HepG2 (cell line): ENCODE measurements around the gene DEDD2. TPM values are rescaled to one million over a fixed set of nuclear protein-coding genes. Genes with fewer than 3 reads are reported as not detected.

Experiments
- ARNT2 ChIP-seq: sonication (generic); formaldehyde crosslinking; IDR thresholded peaks from 2 replicates; pipeline ENCODE4 v1.8.0; 2022; ENCODE audit warnings: mild to moderate bottlenecking, low read depth, missing genetic modification reagents, moderate library complexity
- ATF1 ChIP-seq: IDR thresholded peaks from 2 replicates; pipeline ENCODE4 v1.6.1; 2016; ENCODE audit warnings: mild to moderate bottlenecking, control low read depth
- NR2F2 ChIP-seq: IDR thresholded peaks from 2 replicates; pipeline ENCODE4 v1.6.1; 2012; ENCODE audit warnings: low read depth, inconsistent platforms, borderline replicate concordance
- NR3C1 ChIP-seq: sonication (generic); formaldehyde crosslinking; IDR thresholded peaks from 2 replicates; pipeline ENCODE4 v1.4.0; 2020; ENCODE audit warnings: missing genetic modification reagents
- PHF20 ChIP-seq: sonication (generic); formaldehyde crosslinking; IDR thresholded peaks from 2 replicates; pipeline ENCODE4 v1.5.0; 2020; ENCODE audit warnings: mild to moderate bottlenecking, missing genetic modification reagents
- POLR2G ChIP-seq: fragments of 200-400 bp; formaldehyde crosslinking; IDR thresholded peaks from 2 replicates; pipeline ENCODE4 v1.6.1; 2018; ENCODE audit warnings: mild to moderate bottlenecking, low read depth, low read length, moderate library complexity
- SOX6 ChIP-seq, 2 experiments: fragments of 450-650 bp in 1 of 2; sonication (generic) in 1 of 2; formaldehyde crosslinking in 1 of 2; IDR thresholded peaks; 2 replicates each; pipeline versions ENCODE4 v1.4.0 to v1.6.1; 2017 to 2020; ENCODE audit warnings: antibody characterized with exemption in 1 of 2, mild to moderate bottlenecking in 1 of 2, missing genetic modification reagents in 1 of 2
- ZNF382 ChIP-seq: sonication (generic); formaldehyde crosslinking; IDR thresholded peaks from 2 replicates; pipeline ENCODE4 v1.5.0; 2020; ENCODE audit warnings: missing genetic modification reagents, mild to moderate bottlenecking, borderline replicate concordance
- ZNF564 ChIP-seq: sonication (generic); formaldehyde crosslinking; IDR thresholded peaks from 2 replicates; pipeline ENCODE4 v1.8.1; 2023; ENCODE audit warnings: mild to moderate bottlenecking, missing genetic modification reagents
- ZNF614 ChIP-seq: IDR thresholded peaks from 2 replicates; pipeline ENCODE4 v1.6.1; 2018; ENCODE audit warnings: missing biosample characterization, missing genetic modification reagents, inconsistent platforms, borderline replicate concordance
- ZNF775 ChIP-seq: sonication (generic); formaldehyde crosslinking; IDR thresholded peaks from 2 replicates; pipeline ENCODE4 v1.4.0; 2020; ENCODE audit warnings: missing genetic modification reagents, mild to moderate bottlenecking, moderate library complexity, borderline replicate concordance
- polyA plus RNA-seq, 8 experiments: library from polyadenylated mRNA; depleted of rRNA in 3 of 8; stranded (reverse) in 7 of 8; unstranded in 1 of 8; fragments of >200 nt; fragmentation: Illumina TruSeq in 4 of 8; extraction: Trizol in 4 of 8; gene quantifications; 2 replicates each; pipeline versions ENCODE4 v1.2.1 to v1.2.3, GENCODE V29; 2011 to 2016; ENCODE audit warnings: low read depth in 4 of 8, missing spikeins in 1 of 8, mixed read lengths in 1 of 8; ENCODE audit not compliant: insufficient read depth in 1 of 8
- total RNA-seq, 5 experiments: library from RNA; depleted of rRNA; stranded (reverse); fragments of >200 nt; fragmentation: Illumina TruSeq; extraction: Trizol; gene quantifications; 2 replicates each; pipeline ENCODE4 v1.2.3, GENCODE V29; 2016; ENCODE audit warnings: low read depth in 1 of 5
- TF ChIP-seq, protein P1 (sequence below): fragments of 450-650 bp; IDR thresholded peaks from 2 replicates; pipeline ENCODE4 v1.6.1; 2017

Gene DEDD2
- total and polyA plus RNA-seq, 2 of the 13 experiments (the other 11 are each of a cell fraction or from before 2014, with no cell fraction given): 19.2 to 24.7 TPM

DNA sequence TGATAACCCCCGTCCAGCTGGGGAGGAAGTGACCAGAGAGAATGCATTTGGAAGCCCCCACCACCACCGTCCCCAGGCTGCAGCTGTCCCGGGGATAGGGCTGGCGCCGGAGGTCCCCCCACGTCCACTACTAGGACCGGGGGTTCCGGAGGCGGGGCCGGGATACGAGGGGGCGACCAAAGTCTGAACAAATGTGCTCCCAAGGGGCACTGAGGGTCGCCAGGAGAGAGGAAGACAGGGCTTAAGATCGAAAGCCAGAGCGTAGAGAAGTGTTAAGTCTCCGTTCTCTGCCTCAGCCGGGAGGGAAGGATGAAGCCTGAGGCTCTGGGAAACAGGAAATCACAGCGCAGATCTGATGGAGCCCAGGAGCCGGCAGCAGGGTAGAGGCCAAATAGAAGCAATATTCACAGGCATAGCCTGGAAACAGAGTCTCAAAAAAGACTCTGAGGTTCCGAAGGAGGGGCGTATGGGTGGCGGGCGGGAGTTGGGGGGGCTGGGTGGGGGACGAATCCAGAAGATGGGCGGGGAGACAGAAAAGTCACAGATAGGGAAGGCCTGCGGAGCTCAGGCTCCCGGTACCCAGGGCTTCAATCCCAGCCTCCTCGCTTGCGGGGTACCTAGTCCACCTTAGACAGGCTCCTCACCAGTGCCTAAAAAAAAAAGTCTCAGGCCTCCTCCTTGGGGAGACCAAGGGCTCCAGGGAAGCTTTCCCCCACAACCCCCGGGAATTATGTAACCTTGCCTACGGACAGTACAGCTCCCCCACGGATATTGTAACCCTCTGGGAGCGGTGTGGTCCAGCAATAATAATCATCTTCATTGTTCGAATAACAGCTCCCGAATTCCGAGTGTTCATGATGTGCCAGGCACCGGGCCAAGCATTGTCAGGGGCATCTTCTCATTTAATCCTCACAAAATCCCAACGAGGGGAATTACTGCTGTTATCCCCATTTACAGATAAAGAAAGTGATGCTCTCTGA, 38.6 kb upstream of the DEDD2 start (continued):
- TF ChIP-seq PHF20 (CRISPR knock-in tag) (no peak), ZNF382 (CRISPR knock-in tag) (no peak), SOX6 (IDR thresholded peaks at IDR 0.05) (no peak), SOX6 (CRISPR knock-in tag; IDR thresholded peaks at IDR 0.05) (no peak), POLR2G (0 out of 2 replicates have a peak, but pooled peaks have one; percentile 3), ZNF775 (CRISPR knock-in tag) (no peak), ZNF614 (CRISPR knock-in tag) (no peak), ZNF564 (CRISPR knock-in tag) (no peak), NR2F2 (no peak), NR3C1 (CRISPR knock-in tag) (no peak), ARNT2 (CRISPR knock-in tag) (no peak), ATF1 (0 out of 2 replicates have a peak, but pooled peaks have one; percentile 17)
- TF ChIP-seq, protein P1, sequence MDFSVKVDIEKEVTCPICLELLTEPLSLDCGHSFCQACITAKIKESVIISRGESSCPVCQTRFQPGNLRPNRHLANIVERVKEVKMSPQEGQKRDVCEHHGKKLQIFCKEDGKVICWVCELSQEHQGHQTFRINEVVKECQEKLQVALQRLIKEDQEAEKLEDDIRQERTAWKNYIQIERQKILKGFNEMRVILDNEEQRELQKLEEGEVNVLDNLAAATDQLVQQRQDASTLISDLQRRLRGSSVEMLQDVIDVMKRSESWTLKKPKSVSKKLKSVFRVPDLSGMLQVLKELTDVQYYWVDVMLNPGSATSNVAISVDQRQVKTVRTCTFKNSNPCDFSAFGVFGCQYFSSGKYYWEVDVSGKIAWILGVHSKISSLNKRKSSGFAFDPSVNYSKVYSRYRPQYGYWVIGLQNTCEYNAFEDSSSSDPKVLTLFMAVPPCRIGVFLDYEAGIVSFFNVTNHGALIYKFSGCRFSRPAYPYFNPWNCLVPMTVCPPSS: no peak
